ENCODE results near the gene AGAP2.

AGAP2 gene

GRCh38 chr12:57750561-57751431, 12.3 kb upstream of the AGAP2 start:
- CTCF ChIA-PET: interaction anchor here (0.8 to 1.7 kb wide), 3 partner anchors 10 to 292 kb away, joined by 3 to 9 read pairs (median 4); partner anchors contain the start of gene OS9
- DNase-seq (ENCODE audit: extremely low spot score): no peak
- POLR2A ChIA-PET: no interaction called here
- TF ChIP-seq CTCF (IDR thresholded peaks at IDR 0.05; ENCODE audit: control extremely low read depth, extremely low read depth, low read depth, missing control alignments): no peak

- no peak for DNase-seq (ENCODE audit: extremely low spot score)
- no peak for TF ChIP-seq CTCF (IDR thresholded peaks at IDR 0.05; ENCODE audit: control extremely low read depth, extremely low read depth, low read depth, missing control alignments)
- ChIA-PET POLR2A (interaction anchor here (1.0 kb wide), 1 partner anchor 192 kb away, joined by 4 read pairs; the partner anchor contains the start of gene ATP23), CTCF (interaction anchor here (2.4 kb wide), 1 partner anchor 7 kb away, joined by 10 read pairs; no protein-coding TSS in a partner anchor)
Measured at GRCh38 chr12:57749061-57749460, 10.5 kb upstream of the AGAP2 start.

GRCh38 chr12:57746025-57746424, 7.5 kb upstream of the AGAP2 start:
- ChIA-PET CTCF (interaction anchor here (2.2 to 3.2 kb wide), 2 partner anchors 10 to 13 kb away, joined by 8 to 14 read pairs; no protein-coding TSS in a partner anchor), POLR2A (no interaction called here)
- DNase-seq (ENCODE audit: extremely low spot score): no peak
- TF ChIP-seq CTCF (IDR thresholded peaks at IDR 0.05; ENCODE audit: control extremely low read depth, extremely low read depth, low read depth, missing control alignments): no peak

- DNase-seq (ENCODE audit: extremely low spot score): no peak
- no peak for TF ChIP-seq CTCF (IDR thresholded peaks at IDR 0.05; ENCODE audit: control extremely low read depth, extremely low read depth, low read depth, missing control alignments)
- CTCF ChIA-PET: interaction anchor here (1.3 to 3.2 kb wide), 4 partner anchors 9 to 162 kb away, joined by 3 to 14 read pairs (median 8); no protein-coding TSS in a partner anchor
- POLR2A ChIA-PET: interaction anchor here (0.6 to 1.2 kb wide), 2 partner anchors 27 to 226 kb away, joined by 3 to 4 read pairs; partner anchors contain the start of genes EEF1AKMT3 and METTL1
Measured at GRCh38 chr12:57745485-57745881, 6.9 kb upstream of the AGAP2 start.

- TF ChIP-seq CTCF (IDR thresholded peaks at IDR 0.05; ENCODE audit: control extremely low read depth, extremely low read depth, low read depth, missing control alignments): no peak
- POLR2A ChIA-PET: interaction anchor here (0.6 to 1.2 kb wide), 5 partner anchors 25 to 517 kb away, joined by 3 to 5 read pairs (median 3); partner anchors contain the start of genes EEF1AKMT3 and METTL1
Measured at GRCh38 chr12:57744777-57745484, 6.4 kb upstream of the AGAP2 start, which contains the start of gene TSPAN31. Gene TSPAN31, plus strand, starts transcription at chr12:57745039. Its CDS starts 116 bp downstream, at chr12:57745155.

More at GRCh38 chr12:57744777-57745484, 6.4 kb upstream of the AGAP2 start, which contains the start of gene TSPAN31:
- CTCF ChIA-PET: interaction anchor here (1.1 to 3.2 kb wide), 6 partner anchors 9 to 161 kb away, joined by 3 to 14 read pairs (median 6); partner anchors contain the start of gene B4GALNT1
- peak; percentile 92 for DNase-seq (ENCODE audit: extremely low spot score)
